Activated CD8-positive, alpha-beta T cell treated with anti-CD3 and anti-CD28 coated beads, Interleukin-2, amount 10 ng/mL, durations not matched to agents 7 days and 5 days (primary cell): ENCODE results near the gene PEX3. TPM values are rescaled to one million over a fixed set of nuclear protein-coding genes. Genes with fewer than 3 reads are reported as not detected.
"Not testable (repeated sequence)": the region's sequence is repeated elsewhere in the genome, so short reads cannot be mapped to it uniquely, and the experiment has no call there.

Source experiments
- ATAC-seq: fragments of 150-1000 bp; cut with Tn5 transposase; one replicate; pipeline ENCODE4 v1.10.0; 2021; ENCODE audit warnings: moderate library complexity
- CTCF ChIA-PET: fragments of 350-600 bp; sonication (Branson Sonifier 250); formaldehyde crosslinking; loops from one replicate; lab custom pipeline; 2021; ENCODE audit warnings: antibody characterized with exemption; lab: Charles Lee
- POLR2A ChIA-PET: fragments of 350-600 bp; sonication (Branson Sonifier 250); formaldehyde crosslinking; loops from one replicate; lab custom pipeline; 2021; ENCODE audit warnings: antibody characterized with exemption; lab: Charles Lee
- DNase-seq: peaks from one replicate; pipeline ENCODE4 v3.0.0-alpha.2; 2020
- H3K27ac Mint-ChIP-seq: one replicate; pipeline ENCODE4 v1.8.0; 2021; ENCODE audit warnings: mild to moderate bottlenecking, mixed read lengths
- H3K27me3 Mint-ChIP-seq: one replicate; pipeline ENCODE4 v1.8.0; 2021; ENCODE audit warnings: low read depth, mixed read lengths
- H3K36me3 Mint-ChIP-seq: one replicate; pipeline ENCODE4 v1.8.0; 2021; ENCODE audit warnings: low read depth, mixed read lengths
- H3K4me1 Mint-ChIP-seq: one replicate; pipeline ENCODE4 v1.8.0; 2021; ENCODE audit warnings: low read depth, mixed read lengths
- H3K4me3 Mint-ChIP-seq: one replicate; pipeline ENCODE4 v1.8.0; 2021; ENCODE audit warnings: mild to moderate bottlenecking, mixed read lengths
- H3K9me3 Mint-ChIP-seq: one replicate; pipeline ENCODE4 v1.8.0; 2022; ENCODE audit warnings: mixed read lengths; ENCODE audit not compliant: insufficient read depth
- total RNA-seq, 2 experiments: library from RNA; stranded (reverse); gene quantifications; one replicate each; pipeline ENCODE4 v1.2.3, GENCODE V29; 2021

Gene PEX3
- total RNA-seq, 2 experiments from 2014 or later = 14.5 to 15.1 TPM

DNA sequence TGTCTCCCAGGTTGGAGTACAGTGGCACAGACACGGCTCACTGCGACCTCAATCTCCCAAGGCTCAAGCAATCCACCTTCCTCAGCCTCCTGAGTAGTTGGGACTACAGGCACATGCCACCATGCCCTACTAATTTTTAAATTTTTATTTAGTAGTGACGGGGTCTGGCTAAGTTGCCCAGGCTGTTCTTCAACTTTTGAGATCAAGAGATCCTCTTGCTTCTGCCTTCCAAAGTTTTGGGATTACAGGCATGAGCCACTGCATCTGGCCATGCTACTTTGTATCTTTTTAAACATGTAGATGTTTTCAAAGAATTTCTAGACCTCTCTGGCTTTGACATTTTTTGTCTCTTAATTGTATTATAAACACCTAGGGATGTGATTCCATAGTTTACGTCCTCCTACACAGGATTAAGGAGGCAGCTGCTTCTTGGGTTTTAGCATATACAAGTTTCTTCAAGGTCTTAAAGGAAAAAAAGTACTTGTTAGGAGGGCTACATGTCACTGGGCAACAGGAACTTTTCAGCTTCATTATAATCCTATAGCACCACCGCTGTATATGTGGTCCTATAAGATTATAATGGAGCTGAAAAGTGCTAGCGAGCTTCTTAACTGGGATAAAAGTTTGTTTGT lies 1.4 kb upstream of the PEX3 start:
- ATAC-seq (no peak), DNase-seq (no peak)
- no peaks in the 10 kb centered on the region for H3K27me3 Mint-ChIP-seq
- H3K9me3 Mint-ChIP-seq = no peaks in the 10 kb centered on the region
- peaks cover 25% of the 10 kb centered on the region for H3K4me1 Mint-ChIP-seq
- H3K36me3 Mint-ChIP-seq = peaks cover 14% of the 10 kb centered on the region
- H3K27ac Mint-ChIP-seq = peak overlapping the region; percentile 100
- peak overlapping the region; percentile 99 for H3K4me3 Mint-ChIP-seq
- POLR2A ChIA-PET = interaction anchor here (1.9 kb wide), 1 partner anchor 606 kb away, joined by 4 read pairs; no protein-coding TSS in a partner anchor
- CTCF ChIA-PET = interaction anchor here (0.6 to 2.3 kb wide), 4 partner anchors 22 to 441 kb away, joined by 3 to 10 read pairs (median 3); no protein-coding TSS in a partner anchor

GRCh38 chr6:143449714-143450452 lies 722 bp upstream of the PEX3 start:
- ATAC-seq = peak; percentile 8
- Mint-ChIP-seq H3K36me3 (peaks cover 9% of the 10 kb centered on the region), H3K27ac (peak overlapping the region; percentile 100), H3K4me1 (peaks cover 23% of the 10 kb centered on the region), H3K9me3 (no peaks in the 10 kb centered on the region), H3K27me3 (no peaks in the 10 kb centered on the region), H3K4me3 (peak overlapping the region; percentile 99)
- peak; percentile 56 for DNase-seq
- ChIA-PET CTCF (interaction anchor here (0.6 to 2.3 kb wide), 4 partner anchors 22 to 442 kb away, joined by 3 to 10 read pairs (median 3); no protein-coding TSS in a partner anchor), POLR2A (interaction anchor here (0.6 to 2.1 kb wide), 18 partner anchors 8 to 825 kb away, joined by 3 to 20 read pairs (median 4); partner anchors contain the start of gene FUCA2)

- H3K4me3 Mint-ChIP-seq = peak overlapping the region; percentile 99
- POLR2A ChIA-PET = interaction anchor here (1.0 to 2.1 kb wide), 3 partner anchors 9 to 77 kb away, joined by 3 to 20 read pairs (median 5); partner anchors contain the start of gene FUCA2
- H3K36me3 Mint-ChIP-seq = peaks cover 9% of the 10 kb centered on the region
- H3K27ac Mint-ChIP-seq = peak overlapping the region; percentile 100
- CTCF ChIA-PET = interaction anchor here (1.4 kb wide), 1 partner anchor 392 kb away, joined by 5 read pairs; no protein-coding TSS in a partner anchor
- no peak for DNase-seq
- ATAC-seq = no peak
- no peaks in the 10 kb centered on the region for H3K27me3 Mint-ChIP-seq
- H3K9me3 Mint-ChIP-seq = no peaks in the 10 kb centered on the region
- H3K4me1 Mint-ChIP-seq = peaks cover 23% of the 10 kb centered on the region
These were observed 926 bp downstream of the PEX3 start for GRCh38 chr6:143451531-143451930.

GRCh38 chr6:143457563-143458359 lies 7.2 kb downstream of the PEX3 start:
- Mint-ChIP-seq H3K4me3 (no peak overlapping the region), H3K27ac (no peak overlapping the region), H3K9me3 (no peaks in the 10 kb centered on the region), H3K4me1 (no peaks in the 10 kb centered on the region), H3K36me3 (peaks cover 15% of the 10 kb centered on the region), H3K27me3 (no peaks in the 10 kb centered on the region)
- ATAC-seq (no peak), DNase-seq (no peak)
- CTCF ChIA-PET = no interaction called here
- POLR2A ChIA-PET = no interaction called here

DNA sequence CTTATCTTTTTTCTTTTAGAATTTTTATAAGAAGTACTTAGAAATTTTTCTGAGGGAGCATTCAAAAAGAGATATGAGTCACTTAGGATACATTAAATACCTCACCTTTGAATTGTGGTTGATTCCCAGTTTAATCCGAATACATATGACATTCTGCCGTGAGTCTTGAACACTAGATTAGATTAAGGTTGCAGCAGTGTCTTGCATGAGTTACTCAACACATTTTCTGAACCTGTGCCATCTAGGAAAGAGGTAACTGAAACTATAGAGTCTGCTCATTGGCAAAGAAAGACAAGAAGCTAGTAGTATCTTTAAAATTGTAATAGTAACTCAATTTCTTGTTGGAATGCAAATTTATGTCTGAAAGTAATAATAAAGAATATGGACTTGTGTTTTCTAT lies 14.9 kb downstream of the PEX3 start:
- H3K4me1 Mint-ChIP-seq = no peaks in the 10 kb centered on the region
- POLR2A ChIA-PET = no interaction called here
- H3K27me3 Mint-ChIP-seq = no peaks in the 10 kb centered on the region
- no peak overlapping the region for H3K4me3 Mint-ChIP-seq
- H3K27ac Mint-ChIP-seq = no peak overlapping the region
- ATAC-seq (no peak), DNase-seq (no peak)
- no peaks in the 10 kb centered on the region for H3K9me3 Mint-ChIP-seq
- CTCF ChIA-PET = no interaction called here
- peaks cover 21% of the 10 kb centered on the region for H3K36me3 Mint-ChIP-seq

- H3K36me3 Mint-ChIP-seq = peaks cover 24% of the 10 kb centered on the region
- H3K4me3 Mint-ChIP-seq = no peak overlapping the region
These were observed 17.4 kb downstream of the PEX3 start for GRCh38 chr6:143468026-143468425.

DNA sequence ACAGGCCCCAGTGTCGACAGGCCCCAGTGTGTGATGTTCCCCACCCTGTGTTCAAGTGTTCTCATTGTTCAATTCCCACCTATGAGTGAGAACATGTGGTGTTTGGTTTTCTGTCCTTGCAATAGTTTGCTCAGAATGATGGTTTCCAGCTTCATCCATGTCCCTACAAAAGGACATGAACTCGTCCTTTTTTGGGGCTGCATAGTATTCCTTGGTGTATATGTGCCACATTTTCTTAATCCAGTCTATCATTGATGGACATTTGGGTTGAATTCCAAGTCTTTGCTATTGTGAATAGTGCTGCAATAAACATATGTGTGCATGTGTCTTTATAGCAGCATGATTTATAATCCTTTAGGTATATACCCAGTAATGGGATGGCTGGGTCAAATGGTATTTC lies 18.2 kb downstream of the PEX3 start:
- DNase-seq, H3K9me3 Mint-ChIP-seq: not testable (repeated sequence)
- peaks cover 27% of the 10 kb centered on the region for H3K36me3 Mint-ChIP-seq

More at GRCh38 chr6:143468026-143468425, 17.4 kb downstream of the PEX3 start:
- ATAC-seq (no peak), DNase-seq (no peak)
- ChIA-PET CTCF (no interaction called here), POLR2A (no interaction called here)
- Mint-ChIP-seq H3K27me3 (no peaks in the 10 kb centered on the region), H3K9me3 (no peaks in the 10 kb centered on the region), H3K4me1 (no peaks in the 10 kb centered on the region), H3K27ac (no peak overlapping the region)

GRCh38 chr6:143471822-143472221 lies 21.2 kb downstream of the PEX3 start:
- H3K4me1 Mint-ChIP-seq = no peaks in the 10 kb centered on the region
- H3K4me3 Mint-ChIP-seq = no peak overlapping the region
- no peaks in the 10 kb centered on the region for H3K9me3 Mint-ChIP-seq
- DNase-seq (no peak), ATAC-seq (no peak)
- POLR2A ChIA-PET = no interaction called here
- no peaks in the 10 kb centered on the region for H3K27me3 Mint-ChIP-seq
- H3K36me3 Mint-ChIP-seq = peaks cover 36% of the 10 kb centered on the region
- no peak overlapping the region for H3K27ac Mint-ChIP-seq
- CTCF ChIA-PET = no interaction called here

More for the DNA sequence above, 18.2 kb downstream of the PEX3 start:
- H3K4me3 Mint-ChIP-seq, POLR2A ChIA-PET, H3K4me1 Mint-ChIP-seq, H3K27ac Mint-ChIP-seq, H3K27me3 Mint-ChIP-seq, ATAC-seq, CTCF ChIA-PET: not testable (repeated sequence)

GRCh38 chr6:143476545-143476944 lies 25.9 kb downstream of the PEX3 start:
- no peaks in the 10 kb centered on the region for H3K27me3 Mint-ChIP-seq
- DNase-seq = no peak
- H3K36me3 Mint-ChIP-seq = peaks cover 38% of the 10 kb centered on the region
- ChIA-PET CTCF (no interaction called here), POLR2A (no interaction called here)
- no peak for ATAC-seq
- H3K4me3 Mint-ChIP-seq = no peak overlapping the region
- H3K27ac Mint-ChIP-seq = no peak overlapping the region
- H3K4me1 Mint-ChIP-seq = no peaks in the 10 kb centered on the region
- H3K9me3 Mint-ChIP-seq = no peaks in the 10 kb centered on the region

DNA sequence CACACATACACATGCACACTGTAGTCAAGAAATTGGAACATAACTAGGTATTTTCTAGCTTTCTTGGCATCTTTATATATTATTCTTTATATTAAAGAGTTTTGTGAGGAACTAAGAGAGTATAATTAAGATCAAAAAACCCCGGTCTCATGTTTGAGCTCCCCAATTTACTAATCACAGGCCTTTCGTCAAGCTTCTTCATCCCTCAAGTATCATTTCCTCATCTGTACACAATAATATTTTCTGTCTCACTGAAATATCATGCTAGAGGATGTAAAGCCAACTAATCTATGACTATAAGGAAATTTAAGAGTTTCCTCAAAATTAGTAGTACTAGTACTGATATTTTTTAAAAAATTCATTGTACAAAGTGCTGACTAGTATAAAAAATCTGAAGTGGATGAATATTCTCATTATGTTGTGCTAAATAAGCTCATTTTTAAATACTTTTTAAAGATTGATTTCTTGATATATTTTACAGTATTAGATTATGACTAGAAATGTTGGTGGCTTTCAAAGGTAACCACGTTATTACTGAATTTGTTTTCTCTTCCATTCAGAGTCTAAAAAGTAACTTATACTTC lies 28.0 kb downstream of the PEX3 start:
- DNase-seq (no peak), ATAC-seq (no peak)
- Mint-ChIP-seq H3K27ac (no peak overlapping the region), H3K4me1 (no peaks in the 10 kb centered on the region), H3K4me3 (no peak overlapping the region), H3K27me3 (no peaks in the 10 kb centered on the region), H3K9me3 (no peaks in the 10 kb centered on the region), H3K36me3 (peaks cover 29% of the 10 kb centered on the region)
- CTCF ChIA-PET = no interaction called here
- POLR2A ChIA-PET = no interaction called here

DNA sequence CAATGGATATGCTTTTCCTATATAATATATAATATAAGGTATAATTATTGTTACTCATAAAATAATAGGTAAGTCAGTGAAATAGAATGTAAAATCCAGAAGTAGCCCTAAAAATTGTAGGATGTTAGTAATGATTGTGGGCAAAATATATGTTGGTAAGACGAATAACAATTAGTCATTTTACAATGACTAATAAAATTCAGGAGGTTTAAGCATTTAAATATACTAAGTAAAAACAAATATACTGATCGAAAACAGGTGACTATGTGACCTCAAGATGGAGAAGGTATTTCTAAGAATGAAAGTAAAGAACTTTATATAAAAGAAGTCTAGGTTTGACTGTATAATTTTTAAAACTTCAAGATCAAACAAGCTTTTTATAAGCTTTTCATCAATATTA lies 32.0 kb downstream of the PEX3 start:
- Mint-ChIP-seq H3K4me3 (no peak overlapping the region), H3K9me3 (no peaks in the 10 kb centered on the region), H3K27ac (no peak overlapping the region), H3K4me1 (no peaks in the 10 kb centered on the region), H3K36me3 (peaks cover 12% of the 10 kb centered on the region), H3K27me3 (no peaks in the 10 kb centered on the region)
- no peak for ATAC-seq
- POLR2A ChIA-PET = no interaction called here
- no peak for DNase-seq
- CTCF ChIA-PET = no interaction called here
